ENCODE results near the gene CPLANE2. TPM values are rescaled to one million over a fixed set of nuclear protein-coding genes. Genes with fewer than 3 reads are reported as not detected.
"Not testable (repeated sequence)": the region's sequence is repeated elsewhere in the genome, so short reads cannot be mapped to it uniquely, and the experiment has no call there.

CPLANE2 gene
- total and polyA plus RNA-seq, 2 donors from 2014 or later, result 7.9 to 9.4 TPM

DNA sequence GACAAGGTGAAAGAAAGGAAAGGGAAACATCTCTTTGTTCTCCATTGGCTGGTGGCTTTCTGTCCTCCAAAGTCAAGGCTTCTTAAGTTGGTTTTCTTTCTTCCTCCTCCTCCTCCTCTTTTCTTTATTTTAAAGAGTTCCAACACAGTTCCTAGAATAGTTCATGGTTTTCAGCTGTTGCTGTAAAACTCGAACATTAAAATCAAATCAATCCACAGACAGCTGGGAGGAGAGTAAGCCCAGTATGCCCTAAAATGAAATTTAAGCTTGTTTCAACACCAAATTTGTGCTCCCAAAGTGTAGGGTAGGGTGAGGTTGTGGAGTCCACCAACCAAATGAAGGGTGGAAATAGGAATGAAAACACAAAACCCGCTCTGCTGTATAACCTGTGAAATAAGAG, 10.5 kb upstream of the CPLANE2 start:
- Histone ChIP-seq H3K9ac (ENCODE audit: low read length in 3 of 3) (no peak overlapping the region), H3K4me3 (ENCODE audit: low read length in 3 of 3) (no peak overlapping the region), H3K4me1 (ENCODE audit: control insufficient read depth in 2 of 3, insufficient read depth in 2 of 3, low read depth in 1 of 3, low read length in 3 of 3) (peaks cover 0 to 13% (median 12%) of the 10 kb centered on the region in 3 donors), H3K9me3 (ENCODE audit: control insufficient read depth in 2 of 3, insufficient read depth in 1 of 3, low read length in 3 of 3) (no peaks in the 10 kb centered on the region), H3K27ac (ENCODE audit: low read depth in 2 of 2, low read length in 2 of 2) (no peak overlapping the region), H3K27me3 (ENCODE audit: control insufficient read depth, insufficient read depth, low read length) (no peaks in the 10 kb centered on the region), H3K36me3 (ENCODE audit: control insufficient read depth in 2 of 3, insufficient read depth in 3 of 3, low read length in 3 of 3) (peaks cover 0 to 18% (median 16%) of the 10 kb centered on the region in 3 donors)
- TF ChIP-seq, protein P1, sequence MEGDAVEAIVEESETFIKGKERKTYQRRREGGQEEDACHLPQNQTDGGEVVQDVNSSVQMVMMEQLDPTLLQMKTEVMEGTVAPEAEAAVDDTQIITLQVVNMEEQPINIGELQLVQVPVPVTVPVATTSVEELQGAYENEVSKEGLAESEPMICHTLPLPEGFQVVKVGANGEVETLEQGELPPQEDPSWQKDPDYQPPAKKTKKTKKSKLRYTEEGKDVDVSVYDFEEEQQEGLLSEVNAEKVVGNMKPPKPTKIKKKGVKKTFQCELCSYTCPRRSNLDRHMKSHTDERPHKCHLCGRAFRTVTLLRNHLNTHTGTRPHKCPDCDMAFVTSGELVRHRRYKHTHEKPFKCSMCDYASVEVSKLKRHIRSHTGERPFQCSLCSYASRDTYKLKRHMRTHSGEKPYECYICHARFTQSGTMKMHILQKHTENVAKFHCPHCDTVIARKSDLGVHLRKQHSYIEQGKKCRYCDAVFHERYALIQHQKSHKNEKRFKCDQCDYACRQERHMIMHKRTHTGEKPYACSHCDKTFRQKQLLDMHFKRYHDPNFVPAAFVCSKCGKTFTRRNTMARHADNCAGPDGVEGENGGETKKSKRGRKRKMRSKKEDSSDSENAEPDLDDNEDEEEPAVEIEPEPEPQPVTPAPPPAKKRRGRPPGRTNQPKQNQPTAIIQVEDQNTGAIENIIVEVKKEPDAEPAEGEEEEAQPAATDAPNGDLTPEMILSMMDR (IDR thresholded peaks at IDR 0.05; ENCODE audit: borderline replicate concordance, extremely low read depth, insufficient read depth), result no peak
- FAIRE-seq (no peak), DNase-seq (no peak)
- intact Hi-C loops (cut with DNase I), result loop anchor here (10.0 kb wide), 1 partner anchor 163 kb away; no protein-coding TSS in a partner anchor

GRCh38 chr1:16246961-16247360, 10.0 kb upstream of the CPLANE2 start:
- no peaks in the 10 kb centered on the region for H3K27me3 ChIP-seq (ENCODE audit: control insufficient read depth, insufficient read depth, low read length)
- H3K36me3 ChIP-seq (ENCODE audit: control insufficient read depth in 2 of 3, insufficient read depth in 3 of 3, low read length in 3 of 3), result peaks cover 0 to 14% (median 12%) of the 10 kb centered on the region in 3 donors
- peaks cover 0 to 13% (median 12%) of the 10 kb centered on the region in 3 donors for H3K4me1 ChIP-seq (ENCODE audit: control insufficient read depth in 2 of 3, insufficient read depth in 2 of 3, low read depth in 1 of 3, low read length in 3 of 3)
- H3K4me3 ChIP-seq (ENCODE audit: low read length in 3 of 3), result no peak overlapping the region
- FAIRE-seq, result no peak
- no peak for DNase-seq
- intact Hi-C loops (cut with DNase I), result loop anchor here (10.0 kb wide), 1 partner anchor 162 kb away; no protein-coding TSS in a partner anchor
- H3K9ac ChIP-seq (ENCODE audit: low read length in 3 of 3), result no peak overlapping the region
- TF ChIP-seq, protein P1 (IDR thresholded peaks at IDR 0.05; ENCODE audit: borderline replicate concordance, extremely low read depth, insufficient read depth), result no peak
- H3K9me3 ChIP-seq (ENCODE audit: control insufficient read depth in 2 of 3, insufficient read depth in 1 of 3, low read length in 3 of 3), result no peaks in the 10 kb centered on the region
- no peak overlapping the region for H3K27ac ChIP-seq (ENCODE audit: low read depth in 2 of 2, low read length in 2 of 2)

- H3K27me3 ChIP-seq (ENCODE audit: control insufficient read depth, insufficient read depth, low read length); FAIRE-seq; H3K36me3 ChIP-seq (ENCODE audit: control insufficient read depth in 2 of 3, insufficient read depth in 3 of 3, low read length in 3 of 3); H3K4me3 ChIP-seq (ENCODE audit: low read length in 3 of 3); DNase-seq; H3K9me3 ChIP-seq (ENCODE audit: control insufficient read depth in 2 of 3, insufficient read depth in 1 of 3, low read length in 3 of 3); H3K27ac ChIP-seq (ENCODE audit: low read depth in 2 of 2, low read length in 2 of 2); H3K9ac ChIP-seq (ENCODE audit: low read length in 3 of 3): not testable (repeated sequence)
- H3K4me1 ChIP-seq (ENCODE audit: control insufficient read depth in 2 of 3, insufficient read depth in 2 of 3, low read depth in 1 of 3, low read length in 3 of 3), result peaks cover 0 to 13% (median 12%) of the 10 kb centered on the region in 3 donors
- intact Hi-C loops (cut with DNase I), result loop anchor here (10.0 kb wide), 1 partner anchor 161 kb away; no protein-coding TSS in a partner anchor
Observed at GRCh38 chr1:16246239-16246638, 9.3 kb upstream of the CPLANE2 start.

- TF ChIP-seq, protein P1 (IDR thresholded peaks at IDR 0.05; ENCODE audit: borderline replicate concordance, extremely low read depth, insufficient read depth), result no peak
- no peak overlapping the region for H3K9ac ChIP-seq (ENCODE audit: low read length in 3 of 3)
- H3K27ac ChIP-seq (ENCODE audit: low read depth in 2 of 2, low read length in 2 of 2), result no peak overlapping the region
- H3K36me3 ChIP-seq (ENCODE audit: control insufficient read depth in 2 of 3, insufficient read depth in 3 of 3, low read length in 3 of 3), result peaks cover 0 to 5% (median 2%) of the 10 kb centered on the region in 3 donors
- intact Hi-C loops (cut with DNase I), result loop anchor here (10.0 kb wide), 1 partner anchor 161 kb away; no protein-coding TSS in a partner anchor
- no peak overlapping the region for H3K4me3 ChIP-seq (ENCODE audit: low read length in 3 of 3)
- no peak for FAIRE-seq
- no peaks in the 10 kb centered on the region for H3K27me3 ChIP-seq (ENCODE audit: control insufficient read depth, insufficient read depth, low read length)
- DNase-seq, result no peak
- H3K9me3 ChIP-seq (ENCODE audit: control insufficient read depth in 2 of 3, insufficient read depth in 1 of 3, low read length in 3 of 3), result no peaks in the 10 kb centered on the region
- H3K4me1 ChIP-seq (ENCODE audit: control insufficient read depth in 2 of 3, insufficient read depth in 2 of 3, low read depth in 1 of 3, low read length in 3 of 3), result peaks cover 0 to 13% (median 12%) of the 10 kb centered on the region in 3 donors
Observed at GRCh38 chr1:16245476-16246196, 8.7 kb upstream of the CPLANE2 start.
